HG02973 (cell line): ENCODE results near the gene KNTC1.
"Not testable (repeated sequence)": the region's sequence is repeated elsewhere in the genome, so short reads cannot be mapped to it uniquely, and the experiment has no call there.

ENCODE experiments used
- ATAC-seq: cut with Tn5 transposase; IDR thresholded peaks from one replicate; pipeline ENCODE4 v1.9.1; 2021; ENCODE audit warnings: moderate library complexity; ENCODE audit not compliant: unreplicated experiment

KNTC1 gene

DNA sequence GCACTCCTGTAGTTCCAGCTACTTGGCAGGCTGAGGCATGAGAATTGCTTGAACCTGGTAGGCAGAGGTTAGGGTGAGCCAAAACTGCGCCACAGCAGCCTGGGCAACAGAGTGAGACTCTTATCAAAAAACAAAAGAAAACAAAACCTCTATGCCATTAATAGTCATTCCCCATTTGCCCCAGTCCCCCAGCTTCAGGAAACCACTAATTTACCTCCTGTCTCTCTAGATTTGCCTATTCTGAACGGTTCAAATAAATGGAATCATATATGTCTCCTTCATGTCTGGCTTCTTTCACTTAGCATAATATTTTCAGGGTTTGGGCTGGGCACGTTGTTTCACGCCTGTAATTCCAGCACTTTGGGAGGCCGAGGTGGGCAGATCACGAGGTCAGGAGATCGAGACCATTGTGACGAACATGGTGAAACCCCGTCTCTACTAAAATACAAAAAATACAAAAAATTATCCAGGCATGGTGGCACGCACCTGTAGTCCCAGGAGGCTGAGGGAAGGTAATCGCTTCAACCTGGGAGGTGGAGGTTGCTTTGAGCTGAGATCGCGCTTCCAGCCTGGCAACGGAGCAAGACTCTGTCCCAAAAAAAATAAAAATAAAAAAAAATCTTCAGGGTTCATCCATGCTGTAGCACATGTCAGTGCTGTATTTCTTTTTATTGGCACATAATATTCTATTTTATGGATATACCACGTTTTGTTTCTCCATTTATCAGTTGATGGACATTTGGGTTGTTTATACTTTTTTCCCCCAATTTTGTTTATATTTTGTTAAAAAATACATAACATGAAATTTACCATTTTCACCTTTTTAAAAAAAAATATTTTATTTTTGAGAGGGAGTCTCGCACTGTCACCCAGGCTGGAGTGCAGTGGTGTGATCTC is 31.9 kb downstream of the KNTC1 start:
- ATAC-seq: no peak

GRCh38 chr12:122560138-122560537 is 33.1 kb downstream of the KNTC1 start:
- no peak for ATAC-seq

DNA sequence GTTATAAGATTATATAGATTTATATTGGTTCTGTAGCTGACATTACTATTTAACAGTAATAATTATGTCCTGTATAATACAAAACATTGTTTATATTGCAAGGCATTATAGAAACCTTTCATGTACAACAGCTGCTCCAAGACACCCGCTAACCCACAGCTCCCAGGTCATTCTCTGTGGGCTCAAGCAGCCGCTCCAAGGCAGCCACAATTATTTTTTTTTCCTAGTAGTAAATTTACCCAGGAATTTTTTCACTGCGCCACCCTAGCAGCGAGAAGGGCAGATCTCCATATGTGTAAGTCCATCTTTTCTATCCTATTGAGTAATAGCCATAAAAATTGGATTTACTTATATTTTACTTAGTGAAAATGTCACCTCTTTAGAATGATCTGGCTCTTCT is 36.3 kb downstream of the KNTC1 start:
- ATAC-seq: no peak

DNA sequence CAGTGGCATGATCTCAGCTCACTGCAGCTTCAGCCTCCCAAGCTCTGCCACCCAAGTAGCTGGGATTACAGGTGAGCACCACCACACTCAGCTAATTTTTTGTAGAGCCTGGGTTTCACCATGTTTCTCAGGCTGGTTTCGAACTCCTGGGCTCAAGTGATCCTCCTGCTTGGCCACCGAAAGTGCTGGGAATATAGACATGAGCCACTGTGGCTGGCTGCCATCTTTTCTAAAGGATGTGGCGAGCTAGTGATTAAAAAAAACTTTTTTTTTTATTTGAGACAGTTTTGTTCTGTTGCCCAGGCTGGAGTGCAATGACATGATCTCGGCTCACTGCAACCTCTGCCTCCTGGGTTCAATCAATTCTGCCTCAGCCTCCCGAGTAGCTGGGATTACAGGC is 39.8 kb downstream of the KNTC1 start:
- not testable (repeated sequence) for ATAC-seq

DNA sequence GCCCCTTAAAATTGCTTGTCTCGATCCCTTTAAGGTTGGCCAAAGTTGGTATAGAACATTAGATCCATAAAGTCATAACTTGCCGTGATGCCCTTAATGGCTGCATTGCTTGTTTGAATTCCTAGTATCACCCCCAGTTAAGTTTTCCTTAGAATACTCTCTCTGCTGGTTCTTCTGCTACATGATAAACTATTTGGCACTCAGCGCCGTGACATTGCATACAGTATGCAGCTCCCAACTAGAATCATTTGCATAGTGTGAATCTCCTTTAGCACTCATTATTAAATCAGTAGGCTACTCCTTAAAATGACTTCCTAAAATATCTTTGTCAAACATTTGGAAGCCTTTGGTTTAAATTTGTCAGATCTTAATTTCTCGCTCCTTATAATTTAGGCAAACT is 42.2 kb downstream of the KNTC1 start:
- ATAC-seq: no peak

- ATAC-seq: not testable (repeated sequence)
Observed at GRCh38 chr12:122570006-122570405, 43.0 kb downstream of the KNTC1 start.

DNA sequence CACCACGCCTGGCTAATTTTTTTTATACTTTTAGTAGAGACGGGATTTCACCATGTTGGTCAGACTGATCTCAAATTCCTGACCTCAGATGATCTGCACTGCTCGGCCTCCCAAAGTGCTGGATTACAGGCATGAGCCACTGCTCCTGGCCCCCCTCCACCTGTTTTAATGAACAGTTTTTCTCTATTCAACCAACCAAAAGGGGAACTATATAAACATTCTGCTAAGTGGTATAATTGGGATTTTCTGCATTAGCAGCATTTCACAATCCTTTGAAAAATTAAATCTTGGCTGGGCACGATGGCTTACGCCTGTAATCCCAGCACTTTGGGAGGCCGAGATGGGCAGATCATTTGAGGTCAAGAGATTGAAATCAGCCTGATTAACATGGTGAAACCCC is 44.8 kb downstream of the KNTC1 start:
- ATAC-seq: no peak

GRCh38 chr12:122583294-122583693 is 56.2 kb downstream of the KNTC1 start:
- not testable (repeated sequence) for ATAC-seq

- ATAC-seq: no peak
Observed at GRCh38 chr12:122584177-122584863, 57.3 kb downstream of the KNTC1 start.

GRCh38 chr12:122590990-122591389 is 63.9 kb downstream of the KNTC1 start:
- no peak for ATAC-seq

GRCh38 chr12:122591966-122592365 is 64.9 kb downstream of the KNTC1 start:
- ATAC-seq: not testable (repeated sequence)

DNA sequence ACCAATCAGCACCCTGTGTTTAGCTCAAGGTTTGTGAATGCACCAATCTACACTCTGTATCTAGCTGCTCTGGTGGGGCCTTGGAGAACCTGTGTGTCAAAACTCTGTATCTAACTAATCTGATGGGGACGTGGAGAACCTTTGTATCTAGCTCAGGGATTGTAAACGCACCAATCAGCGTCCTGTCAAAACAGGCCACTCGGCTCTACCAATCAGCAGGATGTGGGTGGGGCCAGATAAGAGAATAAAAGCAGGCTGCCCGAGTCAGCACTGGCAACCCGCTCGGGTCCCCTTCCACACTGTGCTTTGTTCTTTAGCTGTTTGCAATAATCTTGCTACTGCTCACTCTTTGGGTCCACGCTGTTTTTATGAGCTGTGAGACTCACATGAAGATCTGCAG is 65.5 kb downstream of the KNTC1 start:
- ATAC-seq: not testable (repeated sequence)

DNA sequence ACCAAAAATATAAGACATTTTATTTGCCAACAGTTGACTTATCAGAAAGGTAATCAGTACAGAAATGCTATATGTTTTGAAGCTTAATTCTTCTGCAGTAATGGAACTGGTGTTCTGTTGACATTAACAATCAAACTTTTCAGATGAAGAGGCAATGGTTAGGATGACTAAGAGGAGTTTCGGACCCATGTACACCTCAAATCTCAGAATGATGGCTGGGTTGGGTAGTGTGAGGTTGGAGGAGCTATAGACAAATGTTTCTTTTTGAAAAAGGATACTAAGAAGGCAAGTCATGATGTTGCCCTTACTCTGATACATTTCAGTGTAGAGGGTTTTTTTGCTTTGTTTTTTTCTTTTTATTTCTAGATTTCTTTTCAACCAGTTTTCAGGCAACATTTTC is 66.9 kb downstream of the KNTC1 start:
- ATAC-seq: no peak

- ATAC-seq: no peak
Observed at GRCh38 chr12:122596838-122597237, 69.8 kb downstream of the KNTC1 start.

DNA sequence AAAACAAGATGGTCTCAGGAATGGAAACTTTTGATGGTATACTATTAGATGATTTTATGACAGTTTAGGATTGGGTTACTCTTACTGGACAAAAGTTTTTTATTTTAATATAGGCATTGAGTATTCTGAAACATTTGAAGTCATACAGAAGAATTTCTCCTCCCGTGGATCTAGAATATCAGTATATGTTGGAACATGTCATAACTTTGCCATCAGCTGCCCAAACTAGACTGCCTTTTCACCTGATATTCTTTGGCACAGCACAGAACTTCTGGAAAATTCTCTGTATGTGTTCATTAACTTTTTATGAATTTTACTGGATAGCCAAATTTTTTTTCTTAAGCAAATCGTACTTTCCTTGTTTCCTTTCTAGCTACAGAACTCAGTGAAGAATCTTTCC is 75.4 kb downstream of the KNTC1 start:
- ATAC-seq: no peak

DNA sequence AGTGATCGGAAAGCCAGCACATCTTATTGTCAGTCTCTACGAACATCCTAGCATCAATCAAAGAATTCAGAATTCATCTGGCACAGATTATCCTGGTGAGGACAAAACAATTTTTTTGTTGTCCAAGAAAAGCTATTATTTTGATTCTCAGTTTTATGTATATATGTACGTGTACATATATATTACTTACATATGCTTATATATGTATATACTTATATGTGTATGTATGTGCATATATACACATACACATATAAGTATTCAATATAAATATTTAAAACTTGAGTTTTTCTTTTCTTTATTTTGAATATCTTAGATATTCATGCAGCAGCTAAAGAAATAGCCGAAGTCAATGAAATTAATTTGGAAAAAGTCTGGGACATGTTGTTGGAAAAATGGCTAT is 77.9 kb downstream of the KNTC1 start:
- no peak for ATAC-seq

DNA sequence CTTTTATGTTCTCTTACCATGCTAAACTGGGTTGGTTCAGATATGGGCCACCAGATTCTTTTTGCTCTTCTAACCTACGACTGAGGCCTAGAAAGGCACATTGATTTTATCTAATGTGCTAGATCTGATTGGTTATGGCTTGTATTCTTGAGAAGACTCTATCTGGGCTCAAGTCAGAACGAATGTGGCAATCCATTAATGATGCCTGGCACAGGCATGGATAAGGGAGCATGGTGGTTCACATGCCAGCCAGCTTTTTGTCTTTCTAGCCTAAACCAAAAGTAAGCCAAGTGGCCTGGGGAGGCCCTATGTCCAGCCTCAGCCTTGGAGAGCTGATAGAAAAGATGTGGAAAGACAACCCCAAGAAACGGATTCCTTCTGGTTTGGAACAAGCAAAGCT is 82.7 kb downstream of the KNTC1 start:
- ATAC-seq: no peak

DNA sequence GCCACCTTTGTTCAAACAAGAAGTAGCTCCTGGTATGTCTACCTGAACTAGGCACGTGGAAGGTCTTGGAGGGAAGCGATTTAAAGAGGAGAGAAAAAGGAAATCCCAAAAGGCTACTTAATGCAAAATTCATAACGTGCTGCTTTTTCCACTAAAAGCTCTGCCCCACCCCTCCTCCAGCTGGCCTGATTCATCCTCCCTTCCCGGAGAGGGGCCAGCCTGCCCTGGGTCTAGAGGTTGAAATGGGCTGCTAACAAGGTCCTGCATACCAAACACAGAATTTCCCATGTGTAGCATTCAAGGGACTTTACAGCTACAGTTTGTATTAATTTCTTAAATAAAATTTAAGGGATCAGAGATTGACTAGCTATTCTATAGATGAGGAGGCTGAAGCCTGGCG is 83.2 kb downstream of the KNTC1 start:
- no peak for ATAC-seq

DNA sequence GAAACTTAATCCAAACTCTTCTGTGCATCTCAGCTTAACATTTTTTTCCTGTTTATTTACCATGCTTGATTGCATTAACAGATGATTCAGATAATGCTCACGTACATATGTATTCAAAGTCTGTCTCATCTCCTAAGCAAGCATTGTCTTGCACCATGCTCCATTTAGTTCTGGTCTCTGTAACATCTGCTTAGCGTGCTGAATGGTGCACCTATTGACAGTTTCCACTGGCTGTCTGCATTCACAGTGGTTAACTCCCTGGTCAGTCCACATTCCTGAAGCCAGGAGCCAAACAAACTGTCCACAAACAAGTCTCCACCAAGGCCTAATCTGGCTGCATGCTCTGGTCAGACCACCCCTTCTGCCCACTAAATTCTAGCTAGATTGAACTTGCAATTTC is 83.9 kb downstream of the KNTC1 start:
- no peak for ATAC-seq

DNA sequence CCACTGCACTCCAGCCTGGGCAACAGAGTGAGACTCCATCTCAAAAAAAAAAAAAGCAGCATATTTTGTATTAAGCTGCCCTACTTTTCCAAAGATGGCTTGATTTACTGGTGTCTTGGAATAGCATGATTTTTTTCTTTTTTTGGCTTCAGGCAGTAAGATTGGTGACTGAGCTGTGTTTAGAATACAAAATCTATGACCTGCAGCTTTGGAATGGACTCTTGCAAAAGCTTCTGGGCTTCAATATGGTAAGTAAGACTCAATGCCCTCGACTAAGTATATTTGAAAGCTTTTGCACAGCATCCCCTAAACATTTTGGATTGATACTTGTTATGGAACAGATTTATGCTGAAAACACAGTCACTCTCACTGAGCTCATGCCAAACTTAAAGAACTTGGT is 87.8 kb downstream of the KNTC1 start:
- no peak for ATAC-seq

GRCh38 chr12:122615780-122616179 is 88.7 kb downstream of the KNTC1 start:
- ATAC-seq: no peak

DNA sequence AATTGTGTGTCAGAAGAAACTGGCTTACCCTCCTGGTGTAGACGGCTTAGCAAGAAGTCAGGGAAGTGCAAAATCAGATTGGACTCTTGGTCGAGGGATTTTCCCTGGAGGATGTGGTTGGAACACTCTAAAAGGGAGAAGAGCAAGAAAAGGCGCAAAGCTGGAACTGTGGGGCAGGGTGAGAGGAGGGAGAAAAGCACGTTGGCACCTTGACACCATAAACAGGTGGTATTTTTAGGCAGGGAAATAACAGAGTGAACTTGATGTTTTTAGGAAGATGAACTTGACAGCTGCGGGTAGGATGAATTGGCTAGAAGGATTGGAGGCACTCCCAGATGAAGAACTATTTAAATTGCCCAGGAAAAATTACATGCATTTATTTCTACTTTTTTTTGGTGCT is 108.4 kb downstream of the KNTC1 start:
- ATAC-seq: no peak
